ENCODE results near the gene CALHM5. TPM values are rescaled to one million over a fixed set of nuclear protein-coding genes. Genes with fewer than 3 reads are reported as not detected.
A peak's percentile ranks its signal among the peaks of the same experiment; 100 is the strongest.

Gene CALHM5
- total and polyA plus RNA-seq, 9 of the 15 experiments (the other 6 are each of a cell fraction or from before 2014, with no cell fraction given): under 0.01 to 0.05 (median 0.02) TPM; not detected in 2

DNA sequence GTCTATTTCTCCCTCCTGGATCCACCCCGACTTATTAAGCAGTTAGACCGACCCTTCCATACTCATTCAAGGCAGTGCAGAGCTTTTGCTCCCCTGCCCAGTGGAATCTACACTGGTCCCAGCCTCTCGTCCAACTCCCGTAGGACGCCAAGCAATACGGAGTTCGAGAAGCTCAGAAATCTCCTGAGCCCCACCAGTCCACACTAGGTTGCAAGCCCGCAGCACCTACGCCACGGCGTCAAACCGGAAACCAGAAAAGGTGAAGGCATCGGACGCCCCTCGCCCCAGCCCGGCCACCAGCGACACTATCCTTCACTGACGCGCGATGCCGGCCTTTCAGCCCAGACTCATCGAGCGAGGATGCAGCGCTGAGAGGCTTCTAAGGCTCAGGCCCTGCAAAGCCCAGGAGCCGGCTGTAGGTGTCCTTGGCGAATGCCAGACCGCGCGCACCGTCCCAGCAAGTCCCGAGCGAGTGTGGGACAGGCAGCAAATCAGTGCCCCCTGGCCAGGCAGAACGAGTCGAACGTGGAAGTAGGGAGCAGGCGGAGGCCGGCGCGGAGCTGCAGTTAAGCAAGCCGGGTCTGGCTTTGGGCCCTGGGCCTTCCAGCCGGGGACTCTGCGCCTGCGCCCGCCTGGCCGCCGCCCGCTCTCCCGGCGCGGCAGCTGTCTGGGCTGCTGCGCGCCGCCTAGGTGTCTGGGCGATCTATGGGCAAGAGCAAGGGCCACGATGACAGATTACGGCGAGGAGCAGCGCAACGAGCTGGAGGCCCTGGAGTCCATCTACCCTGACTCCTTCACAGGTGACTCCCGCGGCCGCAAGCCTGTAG is 59.6 kb downstream of the CALHM5 start, which contains the start of gene RWDD1:
TSS of gene RWDD1 (plus strand) at position 649 of the 827 bp plus-strand sequence. CDS start at position 728, 79 bp downstream.
- no TSS peak for BruUV-seq (replicated peaks)
- peaks cover 52% of the 10 kb centered on the region for H3K79me2 ChIP-seq (ENCODE audit: control insufficient read depth, insufficient read depth, low read length)
- peak; percentile 98 for FAIRE-seq
- in situ Hi-C loops (cut with MboI): no loop called here
- H3K4me2 ChIP-seq (ENCODE audit: insufficient read depth, low read length): peak within 1 kb of the TSS; percentile 97
- no peaks in the 10 kb centered on the region for H3K9me3 ChIP-seq (replicated peaks; ENCODE audit: control insufficient read depth, insufficient read depth, low read depth, low read length)
- H3K27ac ChIP-seq (ENCODE audit: extremely low read depth, low read depth, low read length): peak within 1 kb of the TSS; percentile 83
- H4K20me1 ChIP-seq (replicated peaks; ENCODE audit: control insufficient read depth, insufficient read depth, low read length): no peaks in the 10 kb centered on the region
- peak within 1 kb of the TSS; percentile 86 to 97 for H3K9ac ChIP-seq (ENCODE audit: insufficient read depth in 1 of 2, low read depth in 2 of 2, low read length in 2 of 2)
- H3K4me1 ChIP-seq (replicated peaks in 1 of 2; ENCODE audit: control insufficient read depth in 2 of 2, insufficient read depth in 2 of 2, low read length in 2 of 2): peaks cover 0 to 22% of the 10 kb centered on the region in 2 experiments; a peak in 4 of 5 replicates
- POLR2A ChIA-PET: interaction anchor here (0.6 to 2.5 kb wide), 10 partner anchors 8 to 1609 kb away, joined by 3 to 11 read pairs (median 3); partner anchors contain the start of gene TSPYL1
- ATAC-seq: peak; percentile 95
- no peaks in the 10 kb centered on the region for H3K27me3 ChIP-seq (ENCODE audit: control insufficient read depth in 2 of 2, insufficient read depth in 2 of 2, low read length in 2 of 2)
- peak within 1 kb of the TSS; percentile 96 for H2AFZ ChIP-seq (ENCODE audit: low read depth, low read length)
- under 1% methylated on average over 62 of the region's 62 CpGs for WGBS (ENCODE audit: insufficient coverage, low coverage, missing lambda C conversion rate)
- intact Hi-C loops (cut with micrococcal nuclease): loop anchor here (2.0 kb wide), 1 partner anchor 292 kb away; the partner anchor contains the start of gene TSPYL1
- H3K9me1 ChIP-seq (ENCODE audit: control insufficient read depth, insufficient read depth, low read length): no peaks in the 10 kb centered on the region
- H3K4me3 ChIP-seq: peak within 1 kb of the TSS; percentile 82
- DNase-seq (ENCODE audit: extremely low read depth in 1 of 4, low spot score in 3 of 4): peak; percentile 91 to 99 (median 94)
- CTCF ChIA-PET (ENCODE audit: low intra/inter-chr PET ratio): no interaction called here
- H3K36me3 ChIP-seq (ENCODE audit: control insufficient read depth, insufficient read depth, low read length): peaks cover 26% of the 10 kb centered on the region; the same call in 2 of the 3 replicates
- no peak for TF ChIP-seq SLC30A9 (CRISPR knock-in tag; IDR thresholded peaks at IDR 0.05)
- TF ChIP-seq, protein P1, sequence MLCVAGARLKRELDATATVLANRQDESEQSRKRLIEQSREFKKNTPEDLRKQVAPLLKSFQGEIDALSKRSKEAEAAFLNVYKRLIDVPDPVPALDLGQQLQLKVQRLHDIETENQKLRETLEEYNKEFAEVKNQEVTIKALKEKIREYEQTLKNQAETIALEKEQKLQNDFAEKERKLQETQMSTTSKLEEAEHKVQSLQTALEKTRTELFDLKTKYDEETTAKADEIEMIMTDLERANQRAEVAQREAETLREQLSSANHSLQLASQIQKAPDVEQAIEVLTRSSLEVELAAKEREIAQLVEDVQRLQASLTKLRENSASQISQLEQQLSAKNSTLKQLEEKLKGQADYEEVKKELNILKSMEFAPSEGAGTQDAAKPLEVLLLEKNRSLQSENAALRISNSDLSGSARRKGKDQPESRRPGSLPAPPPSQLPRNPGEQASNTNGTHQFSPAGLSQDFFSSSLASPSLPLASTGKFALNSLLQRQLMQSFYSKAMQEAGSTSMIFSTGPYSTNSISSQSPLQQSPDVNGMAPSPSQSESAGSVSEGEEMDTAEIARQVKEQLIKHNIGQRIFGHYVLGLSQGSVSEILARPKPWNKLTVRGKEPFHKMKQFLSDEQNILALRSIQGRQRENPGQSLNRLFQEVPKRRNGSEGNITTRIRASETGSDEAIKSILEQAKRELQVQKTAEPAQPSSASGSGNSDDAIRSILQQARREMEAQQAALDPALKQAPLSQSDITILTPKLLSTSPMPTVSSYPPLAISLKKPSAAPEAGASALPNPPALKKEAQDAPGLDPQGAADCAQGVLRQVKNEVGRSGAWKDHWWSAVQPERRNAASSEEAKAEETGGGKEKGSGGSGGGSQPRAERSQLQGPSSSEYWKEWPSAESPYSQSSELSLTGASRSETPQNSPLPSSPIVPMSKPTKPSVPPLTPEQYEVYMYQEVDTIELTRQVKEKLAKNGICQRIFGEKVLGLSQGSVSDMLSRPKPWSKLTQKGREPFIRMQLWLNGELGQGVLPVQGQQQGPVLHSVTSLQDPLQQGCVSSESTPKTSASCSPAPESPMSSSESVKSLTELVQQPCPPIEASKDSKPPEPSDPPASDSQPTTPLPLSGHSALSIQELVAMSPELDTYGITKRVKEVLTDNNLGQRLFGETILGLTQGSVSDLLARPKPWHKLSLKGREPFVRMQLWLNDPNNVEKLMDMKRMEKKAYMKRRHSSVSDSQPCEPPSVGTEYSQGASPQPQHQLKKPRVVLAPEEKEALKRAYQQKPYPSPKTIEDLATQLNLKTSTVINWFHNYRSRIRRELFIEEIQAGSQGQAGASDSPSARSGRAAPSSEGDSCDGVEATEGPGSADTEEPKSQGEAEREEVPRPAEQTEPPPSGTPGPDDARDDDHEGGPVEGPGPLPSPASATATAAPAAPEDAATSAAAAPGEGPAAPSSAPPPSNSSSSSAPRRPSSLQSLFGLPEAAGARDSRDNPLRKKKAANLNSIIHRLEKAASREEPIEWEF (CRISPR knock-in tag; IDR thresholded peaks at IDR 0.05): no peak
- no peak for TF ChIP-seq CHCHD3 (CRISPR knock-in tag; IDR thresholded peaks at IDR 0.05)
- TF ChIP-seq, protein P2, sequence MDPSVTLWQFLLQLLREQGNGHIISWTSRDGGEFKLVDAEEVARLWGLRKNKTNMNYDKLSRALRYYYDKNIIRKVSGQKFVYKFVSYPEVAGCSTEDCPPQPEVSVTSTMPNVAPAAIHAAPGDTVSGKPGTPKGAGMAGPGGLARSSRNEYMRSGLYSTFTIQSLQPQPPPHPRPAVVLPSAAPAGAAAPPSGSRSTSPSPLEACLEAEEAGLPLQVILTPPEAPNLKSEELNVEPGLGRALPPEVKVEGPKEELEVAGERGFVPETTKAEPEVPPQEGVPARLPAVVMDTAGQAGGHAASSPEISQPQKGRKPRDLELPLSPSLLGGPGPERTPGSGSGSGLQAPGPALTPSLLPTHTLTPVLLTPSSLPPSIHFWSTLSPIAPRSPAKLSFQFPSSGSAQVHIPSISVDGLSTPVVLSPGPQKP (CRISPR knock-in tag; IDR thresholded peaks at IDR 0.05): no peak
- no peak for TF ChIP-seq ZNF124 (CRISPR knock-in tag; IDR thresholded peaks at IDR 0.05)
- TF ChIP-seq, protein P3, sequence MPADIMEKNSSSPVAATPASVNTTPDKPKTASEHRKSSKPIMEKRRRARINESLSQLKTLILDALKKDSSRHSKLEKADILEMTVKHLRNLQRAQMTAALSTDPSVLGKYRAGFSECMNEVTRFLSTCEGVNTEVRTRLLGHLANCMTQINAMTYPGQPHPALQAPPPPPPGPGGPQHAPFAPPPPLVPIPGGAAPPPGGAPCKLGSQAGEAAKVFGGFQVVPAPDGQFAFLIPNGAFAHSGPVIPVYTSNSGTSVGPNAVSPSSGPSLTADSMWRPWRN (IDR thresholded peaks at IDR 0.05; ENCODE audit: low read depth): no peak
- peak; percentile 97 for TF ChIP-seq SMAD4 (CRISPR knock-in tag; conservative IDR thresholded peaks at IDR 0.05)
- TF ChIP-seq, protein P4, sequence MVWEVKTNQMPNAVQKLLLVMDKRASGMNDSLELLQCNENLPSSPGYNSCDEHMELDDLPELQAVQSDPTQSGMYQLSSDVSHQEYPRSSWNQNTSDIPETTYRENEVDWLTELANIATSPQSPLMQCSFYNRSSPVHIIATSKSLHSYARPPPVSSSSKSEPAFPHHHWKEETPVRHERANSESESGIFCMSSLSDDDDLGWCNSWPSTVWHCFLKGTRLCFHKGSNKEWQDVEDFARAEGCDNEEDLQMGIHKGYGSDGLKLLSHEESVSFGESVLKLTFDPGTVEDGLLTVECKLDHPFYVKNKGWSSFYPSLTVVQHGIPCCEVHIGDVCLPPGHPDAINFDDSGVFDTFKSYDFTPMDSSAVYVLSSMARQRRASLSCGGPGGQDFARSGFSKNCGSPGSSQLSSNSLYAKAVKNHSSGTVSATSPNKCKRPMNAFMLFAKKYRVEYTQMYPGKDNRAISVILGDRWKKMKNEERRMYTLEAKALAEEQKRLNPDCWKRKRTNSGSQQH (CRISPR knock-in tag; IDR thresholded peaks at IDR 0.05): no peak
- TF ChIP-seq WHSC1 (IDR thresholded peaks at IDR 0.05; ENCODE audit: low read length): no peak
